HG03066 (cell line): ENCODE measurements around the gene TSPAN15.

Source experiments
- ATAC-seq: cut with Tn5 transposase; IDR thresholded peaks from one replicate; pipeline ENCODE4 v1.9.1; 2021; ENCODE audit warnings: low read depth; ENCODE audit not compliant: unreplicated experiment

TSPAN15 gene

GRCh38 chr10:69416695-69417094 lies 34.6 kb upstream of the TSPAN15 start, which contains the start of gene TACR2:
TACR2 (minus strand) TSS chr10:69416918; CDS start chr10:69416323, 595 bp downstream.
- ATAC-seq = no peak

GRCh38 chr10:69417542-69417941 lies 33.7 kb upstream of the TSPAN15 start:
- no peak for ATAC-seq

GRCh38 chr10:69418052-69418752 lies 33.1 kb upstream of the TSPAN15 start:
- ATAC-seq = no peak

GRCh38 chr10:69419096-69419743 lies 32.0 kb upstream of the TSPAN15 start:
- no peak for ATAC-seq

- ATAC-seq = no peak
Observed at GRCh38 chr10:69419744-69420126, 31.5 kb upstream of the TSPAN15 start.

GRCh38 chr10:69421611-69422308 lies 29.5 kb upstream of the TSPAN15 start:
- no peak for ATAC-seq

GRCh38 chr10:69422676-69423075 lies 28.6 kb upstream of the TSPAN15 start:
- no peak for ATAC-seq

- ATAC-seq = no peak
Observed at GRCh38 chr10:69425041-69425440, 26.2 kb upstream of the TSPAN15 start.

GRCh38 chr10:69425511-69426298 lies 25.6 kb upstream of the TSPAN15 start:
- no peak for ATAC-seq

GRCh38 chr10:69426376-69426727 lies 24.9 kb upstream of the TSPAN15 start:
- ATAC-seq = no peak

- ATAC-seq = no peak
Observed at GRCh38 chr10:69428165-69428564, 23.1 kb upstream of the TSPAN15 start.

GRCh38 chr10:69434169-69434568 lies 17.1 kb upstream of the TSPAN15 start:
- no peak for ATAC-seq

- ATAC-seq = no peak
Observed at GRCh38 chr10:69434926-69435325, 16.3 kb upstream of the TSPAN15 start.

- ATAC-seq = no peak
Observed at GRCh38 chr10:69435966-69436520, 15.2 kb upstream of the TSPAN15 start.

- no peak for ATAC-seq
Observed at GRCh38 chr10:69437321-69438259, 13.7 kb upstream of the TSPAN15 start.

- no peak for ATAC-seq
Observed at GRCh38 chr10:69438536-69439349, 12.5 kb upstream of the TSPAN15 start.

GRCh38 chr10:69439350-69439739 lies 11.9 kb upstream of the TSPAN15 start:
- no peak for ATAC-seq

GRCh38 chr10:69439813-69440506 lies 11.3 kb upstream of the TSPAN15 start:
- ATAC-seq = no peak
